ENCODE measurements around the gene DSCAM.

- TF ChIP-seq CTCF (IDR thresholded peaks at IDR 0.05; ENCODE audit: insufficient read depth, low read length, poor library complexity, severe bottlenecking) (no peak), EZH2phosphoT487 (conservative IDR thresholded peaks at IDR 0.05; ENCODE audit: low read length) (no peak)
Measured at GRCh38 chr21:40719615-40720014, 127.3 kb downstream of the DSCAM start.

All from SU-DHL-6 (cell line).